ENCODE data around the gene BYSL. TPM values are rescaled to one million over a fixed set of nuclear protein-coding genes. Genes with fewer than 3 reads are reported as not detected.

The BYSL gene
- total RNA-seq, 6 donors from 2014 or later = 5.6 to 20.9 (median 12.5) TPM

DNA sequence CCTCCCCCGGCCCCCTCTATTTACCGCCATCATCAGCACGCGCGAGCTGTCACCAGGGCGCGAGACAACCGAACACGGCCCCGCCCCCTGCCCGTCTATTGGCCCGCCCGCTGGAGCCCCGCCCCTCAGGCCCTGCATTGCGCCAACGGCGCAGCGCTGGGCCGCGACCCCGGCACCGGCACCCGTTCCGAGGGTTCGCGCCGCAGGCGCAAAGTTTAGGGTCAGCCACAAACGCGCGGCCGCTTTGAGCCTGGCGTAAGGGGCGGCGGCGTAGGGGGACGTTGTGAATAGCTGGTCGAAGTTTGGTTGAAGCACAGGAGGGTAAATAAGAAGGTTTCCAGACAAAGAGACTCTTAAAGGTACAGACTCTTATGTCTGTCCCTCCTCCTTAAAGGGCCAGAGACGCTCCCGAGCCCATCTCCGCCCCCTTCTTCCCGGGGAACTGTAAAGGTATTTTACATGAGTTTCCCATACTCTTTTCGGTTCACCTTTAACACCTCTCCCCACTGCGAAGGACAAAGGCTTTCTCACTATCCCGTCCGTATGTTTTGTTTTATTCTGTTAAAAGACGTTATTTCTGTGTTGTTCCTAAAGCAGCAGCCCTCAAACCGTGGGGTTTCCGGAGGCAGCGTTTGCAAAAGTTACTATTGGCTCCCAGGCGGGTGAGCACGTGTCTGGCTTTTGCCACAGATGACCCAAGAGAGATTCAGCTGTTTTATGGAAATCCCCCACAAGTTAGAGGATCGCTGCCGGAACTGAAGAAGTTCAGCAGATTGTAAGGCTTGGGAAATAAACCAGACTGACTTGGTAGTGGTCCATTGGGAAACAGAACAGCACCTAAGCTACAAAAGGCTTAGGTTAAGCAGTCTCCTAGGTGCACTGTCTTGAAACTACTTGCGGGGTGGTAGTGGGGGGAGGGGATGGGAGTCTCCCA, 25.7 kb upstream of the BYSL start, which contains the start of gene USP49:
Gene USP49, minus strand, starts transcription at position 76 of the 934 bp plus-strand sequence. CDS start 88,392 bp downstream, outside the sequence.
- 1% methylated on average over 27 to 41 of the region's 55 CpGs for WGBS, 2 donors
- H3K9me3 ChIP-seq = no peaks in the 10 kb centered on the region
- peak; percentile 98 to 99 for ATAC-seq (ENCODE audit: low FRiP score in 2 of 2)
- H3K27me3 ChIP-seq = no peaks in the 10 kb centered on the region
- H3K4me3 ChIP-seq = peak within 1 kb of the TSS; percentile 62 to 92 (median 74)
- TF ChIP-seq, protein P1, sequence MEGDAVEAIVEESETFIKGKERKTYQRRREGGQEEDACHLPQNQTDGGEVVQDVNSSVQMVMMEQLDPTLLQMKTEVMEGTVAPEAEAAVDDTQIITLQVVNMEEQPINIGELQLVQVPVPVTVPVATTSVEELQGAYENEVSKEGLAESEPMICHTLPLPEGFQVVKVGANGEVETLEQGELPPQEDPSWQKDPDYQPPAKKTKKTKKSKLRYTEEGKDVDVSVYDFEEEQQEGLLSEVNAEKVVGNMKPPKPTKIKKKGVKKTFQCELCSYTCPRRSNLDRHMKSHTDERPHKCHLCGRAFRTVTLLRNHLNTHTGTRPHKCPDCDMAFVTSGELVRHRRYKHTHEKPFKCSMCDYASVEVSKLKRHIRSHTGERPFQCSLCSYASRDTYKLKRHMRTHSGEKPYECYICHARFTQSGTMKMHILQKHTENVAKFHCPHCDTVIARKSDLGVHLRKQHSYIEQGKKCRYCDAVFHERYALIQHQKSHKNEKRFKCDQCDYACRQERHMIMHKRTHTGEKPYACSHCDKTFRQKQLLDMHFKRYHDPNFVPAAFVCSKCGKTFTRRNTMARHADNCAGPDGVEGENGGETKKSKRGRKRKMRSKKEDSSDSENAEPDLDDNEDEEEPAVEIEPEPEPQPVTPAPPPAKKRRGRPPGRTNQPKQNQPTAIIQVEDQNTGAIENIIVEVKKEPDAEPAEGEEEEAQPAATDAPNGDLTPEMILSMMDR (IDR thresholded peaks at IDR 0.05) = no peak
- TF ChIP-seq POLR2A (IDR thresholded peaks at IDR 0.05) = peak in 2 of 4 donors; percentile 49 to 50
- TF ChIP-seq POLR2AphosphoS5 (IDR thresholded peaks at IDR 0.05) = peak in 1 of 2 donors; percentile 59
- peaks cover 11 to 30% (median 24%) of the 10 kb centered on the region in 4 donors for H3K4me1 ChIP-seq
- peak within 1 kb of the TSS; percentile 81 to 90 (median 82) for H3K27ac ChIP-seq
- H3K36me3 ChIP-seq = peaks cover 0 to 2% (median 1%) of the 10 kb centered on the region in 4 donors
- peak; percentile 93 to 98 for DNase-seq

DNA sequence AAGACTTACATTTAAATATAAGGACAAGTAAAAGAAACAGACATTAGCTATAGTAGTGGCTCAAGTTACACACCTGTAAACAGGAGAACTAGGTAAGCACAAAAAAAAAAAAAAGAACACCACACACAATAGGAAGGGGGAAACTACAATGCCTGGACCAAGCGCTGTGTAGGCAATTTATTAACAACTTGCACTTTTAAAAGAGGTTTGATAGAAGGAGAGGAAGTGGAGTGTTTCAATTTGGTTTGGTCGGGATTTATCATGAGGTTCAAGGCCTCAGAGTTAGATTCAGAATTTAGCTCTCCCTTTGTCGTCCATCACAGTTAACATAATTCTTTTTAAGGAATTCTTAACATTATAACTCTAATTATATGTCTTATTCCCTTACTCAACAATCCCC, 25.0 kb upstream of the BYSL start:
- H3K27me3 ChIP-seq = no peaks in the 10 kb centered on the region
- H3K9me3 ChIP-seq = no peaks in the 10 kb centered on the region
- WGBS, 2 donors = 40 to 60% methylated on average over 3 of the region's 3 CpGs
- H3K4me1 ChIP-seq = peaks cover 11 to 30% (median 24%) of the 10 kb centered on the region in 4 donors
- H3K36me3 ChIP-seq = peaks cover 0 to 6% (median 1%) of the 10 kb centered on the region in 4 donors
- no peak for TF ChIP-seq POLR2A (IDR thresholded peaks at IDR 0.05)
- TF ChIP-seq EP300 (IDR thresholded peaks at IDR 0.05) = no peak
- no peak for TF ChIP-seq POLR2AphosphoS5 (IDR thresholded peaks at IDR 0.05)
- TF ChIP-seq, protein P1 (IDR thresholded peaks at IDR 0.05) = no peak
- no peak for ATAC-seq (ENCODE audit: low FRiP score in 2 of 2)
- H3K4me3 ChIP-seq = peak overlapping the region in 3 of 4 donors; percentile 62 to 92 (median 84)
- no peak for DNase-seq
- H3K27ac ChIP-seq = peak overlapping the region; percentile 81 to 90 (median 82)

DNA sequence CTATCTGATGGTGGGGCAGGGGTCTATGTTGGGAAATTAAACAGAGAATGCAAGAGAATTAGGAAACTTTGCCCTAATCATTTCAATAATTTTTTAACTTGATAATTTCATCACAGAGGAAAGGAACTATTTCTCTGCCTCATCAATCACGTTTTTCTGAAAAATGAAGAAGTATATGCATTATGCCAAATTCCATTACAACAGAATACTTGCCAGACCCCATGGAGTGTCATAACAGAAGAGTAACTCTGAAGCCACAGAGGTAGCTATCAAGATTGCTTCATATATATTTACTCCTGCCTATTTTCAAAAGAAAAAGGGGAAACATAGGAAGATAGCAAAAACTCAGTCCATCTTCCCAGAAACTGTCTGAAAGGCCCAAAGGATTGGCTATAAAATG, 20.4 kb upstream of the BYSL start:
- DNase-seq (no peak), ATAC-seq (ENCODE audit: low FRiP score in 2 of 2) (no peak)
- 60 to 78% methylated on average over 1 of the region's 1 CpG for WGBS, 2 donors
- Histone ChIP-seq H3K27ac (no peak overlapping the region), H3K9me3 (no peaks in the 10 kb centered on the region), H3K36me3 (peaks cover 0 to 27% (median 12%) of the 10 kb centered on the region in 4 donors), H3K27me3 (no peaks in the 10 kb centered on the region), H3K4me1 (peaks cover 0 to 9% (median 7%) of the 10 kb centered on the region in 4 donors), H3K4me3 (no peak overlapping the region)
- TF ChIP-seq POLR2A (IDR thresholded peaks at IDR 0.05) = no peak
- no peak for TF ChIP-seq EP300 (IDR thresholded peaks at IDR 0.05)
- TF ChIP-seq, protein P1 (IDR thresholded peaks at IDR 0.05) = no peak
- no peak for TF ChIP-seq POLR2AphosphoS5 (IDR thresholded peaks at IDR 0.05)

DNA sequence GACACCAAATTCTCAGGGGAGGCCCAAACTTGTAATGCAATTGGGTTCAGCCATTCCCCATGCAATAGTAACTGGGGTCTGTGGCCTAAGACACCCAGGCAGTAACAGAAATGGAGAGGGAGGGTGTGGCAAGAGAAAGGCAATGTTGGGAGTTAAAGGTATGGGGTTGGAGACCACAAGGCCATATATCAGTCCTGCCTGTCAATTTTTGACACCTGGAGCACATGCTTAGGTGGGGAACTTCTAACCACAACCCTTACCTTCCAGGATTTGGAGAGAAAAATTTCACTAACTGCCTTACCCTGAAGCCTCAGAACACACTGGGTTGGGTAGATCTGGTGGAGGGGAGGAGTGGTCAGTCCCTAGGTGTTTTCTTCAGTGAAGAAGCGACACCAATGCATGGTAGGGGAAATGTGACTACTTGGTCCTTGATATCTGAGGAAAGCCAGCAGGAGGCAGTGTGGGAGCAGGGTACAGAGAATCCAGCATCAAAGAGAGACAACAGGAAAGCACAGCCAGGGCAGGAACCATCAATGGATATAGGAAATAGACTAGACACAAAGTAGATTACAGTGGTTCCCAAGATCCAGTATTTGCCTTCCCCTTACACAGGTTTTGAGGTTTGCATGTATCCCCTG, 19.3 kb upstream of the BYSL start:
- TF ChIP-seq, protein P1 (IDR thresholded peaks at IDR 0.05) = peak in 3 of 6 experiments; percentile 5 to 27 (median 9)
- TF ChIP-seq EP300 (IDR thresholded peaks at IDR 0.05) (no peak), POLR2AphosphoS5 (IDR thresholded peaks at IDR 0.05) (no peak), POLR2A (IDR thresholded peaks at IDR 0.05) (no peak)
- 93 to 94% methylated on average over 1 of the region's 1 CpG for WGBS, 2 donors
- peak in 1 of 2 donors; percentile 29 for DNase-seq
- no peak overlapping the region for H3K27ac ChIP-seq
- no peak for ATAC-seq (ENCODE audit: low FRiP score in 2 of 2)
- H3K4me1 ChIP-seq = no peaks in the 10 kb centered on the region
- no peaks in the 10 kb centered on the region for H3K9me3 ChIP-seq
- H3K27me3 ChIP-seq = no peaks in the 10 kb centered on the region
- peaks cover 5 to 38% (median 22%) of the 10 kb centered on the region in 4 donors for H3K36me3 ChIP-seq
- no peak overlapping the region for H3K4me3 ChIP-seq
